Peyer's patch (tissue), 4 donors: ENCODE measurements around the gene RCSD1. TPM values are rescaled to one million over a fixed set of nuclear protein-coding genes. Genes with fewer than 3 reads are reported as not detected.

Source experiments
- DNase-seq, 3 donors: peaks; one replicate each; pipeline ENCODE4 v3.0.0-alpha.2; 2017 to 2019
- H3K27ac ChIP-seq, 4 donors: fragments of 200-600 bp; sonication (generic); one replicate each; pipeline ENCODE4 v1.5.1; 2016 to 2019
- H3K27me3 ChIP-seq, 2 donors: fragments of 200-600 bp; sonication (generic); one replicate each; pipeline ENCODE4 v1.5.1; 2019
- H3K36me3 ChIP-seq, 3 donors: fragments of 200-600 bp; sonication (generic); one replicate each; pipeline ENCODE4 v1.5.1; 2016 to 2019
- H3K4me1 ChIP-seq, 4 donors: fragments of 200-600 bp; sonication (generic); one replicate each; pipeline ENCODE4 v1.5.1; 2016 to 2019
- H3K4me3 ChIP-seq, 4 donors: fragments of 200-600 bp; sonication (generic); 1 replicate in 3 of 4; 2 replicates in 1 of 4; pipeline ENCODE4 v1.5.1; 2016 to 2019; ENCODE audit warnings: mild to moderate bottlenecking in 1 of 4
- H3K9me3 ChIP-seq, 4 donors: fragments of 200-600 bp; sonication (generic); one replicate each; pipeline ENCODE4 v1.5.1; 2016 to 2019; ENCODE audit warnings: mild to moderate bottlenecking in 1 of 4
- POLR2A ChIP-seq, 2 donors: fragments of 450-650 bp; IDR thresholded peaks; one replicate each; pipeline ENCODE4 v1.5.1; 2017; ENCODE audit warnings: antibody characterized with exemption in 2 of 2, mild to moderate bottlenecking in 2 of 2, moderate library complexity in 2 of 2
- total RNA-seq, 4 donors: library from RNA; depleted of rRNA; stranded (reverse); fragments of >200 nt; gene quantifications; one replicate each; pipeline ENCODE4 v1.1.0, GENCODE V29; 2016
- TF ChIP-seq, protein P1 (sequence below), 6 experiments: fragments of 450-650 bp in 4 of 6; fragments of 200-600 bp in 2 of 6; sonication (generic) in 1 of 6; IDR thresholded peaks; one replicate each; pipeline ENCODE4 v1.5.1; 2017 to 2019; ENCODE audit warnings: antibody characterized with exemption in 6 of 6, mild to moderate bottlenecking in 3 of 6, moderate library complexity in 1 of 6

The RCSD1 gene
- total RNA-seq, 4 donors from 2014 or later: 6.7 to 95.7 (median 11.5) TPM

DNA sequence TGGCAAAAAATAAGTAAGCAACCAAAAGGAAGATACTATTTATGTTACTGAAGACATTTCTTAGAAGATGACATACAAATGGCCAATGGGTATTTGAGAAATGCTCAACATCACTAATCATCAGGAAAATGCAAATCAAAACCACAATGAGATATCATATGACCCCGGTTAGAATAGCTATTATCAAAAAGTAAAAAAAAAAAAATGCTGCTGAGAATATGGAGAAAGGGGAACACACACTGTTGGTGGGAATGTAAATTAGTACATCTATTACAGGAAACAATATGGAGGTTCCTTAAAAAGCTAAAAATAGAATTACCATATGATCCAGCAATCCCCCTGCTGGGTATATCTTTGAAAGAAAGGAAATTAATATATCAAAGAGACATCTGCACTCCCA is 42.2 kb upstream of the RCSD1 start:
- Histone ChIP-seq H3K36me3 (no peaks in the 10 kb centered on the region), H3K4me3 (no peak overlapping the region), H3K4me1 (no peaks in the 10 kb centered on the region), H3K27ac (no peak overlapping the region), H3K27me3 (no peaks in the 10 kb centered on the region), H3K9me3 (no peaks in the 10 kb centered on the region)
- DNase-seq: no peak
- TF ChIP-seq, protein P1, sequence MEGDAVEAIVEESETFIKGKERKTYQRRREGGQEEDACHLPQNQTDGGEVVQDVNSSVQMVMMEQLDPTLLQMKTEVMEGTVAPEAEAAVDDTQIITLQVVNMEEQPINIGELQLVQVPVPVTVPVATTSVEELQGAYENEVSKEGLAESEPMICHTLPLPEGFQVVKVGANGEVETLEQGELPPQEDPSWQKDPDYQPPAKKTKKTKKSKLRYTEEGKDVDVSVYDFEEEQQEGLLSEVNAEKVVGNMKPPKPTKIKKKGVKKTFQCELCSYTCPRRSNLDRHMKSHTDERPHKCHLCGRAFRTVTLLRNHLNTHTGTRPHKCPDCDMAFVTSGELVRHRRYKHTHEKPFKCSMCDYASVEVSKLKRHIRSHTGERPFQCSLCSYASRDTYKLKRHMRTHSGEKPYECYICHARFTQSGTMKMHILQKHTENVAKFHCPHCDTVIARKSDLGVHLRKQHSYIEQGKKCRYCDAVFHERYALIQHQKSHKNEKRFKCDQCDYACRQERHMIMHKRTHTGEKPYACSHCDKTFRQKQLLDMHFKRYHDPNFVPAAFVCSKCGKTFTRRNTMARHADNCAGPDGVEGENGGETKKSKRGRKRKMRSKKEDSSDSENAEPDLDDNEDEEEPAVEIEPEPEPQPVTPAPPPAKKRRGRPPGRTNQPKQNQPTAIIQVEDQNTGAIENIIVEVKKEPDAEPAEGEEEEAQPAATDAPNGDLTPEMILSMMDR (IDR thresholded peaks at IDR 0.05): no peak
- no peak for TF ChIP-seq POLR2A (IDR thresholded peaks at IDR 0.05)

DNA sequence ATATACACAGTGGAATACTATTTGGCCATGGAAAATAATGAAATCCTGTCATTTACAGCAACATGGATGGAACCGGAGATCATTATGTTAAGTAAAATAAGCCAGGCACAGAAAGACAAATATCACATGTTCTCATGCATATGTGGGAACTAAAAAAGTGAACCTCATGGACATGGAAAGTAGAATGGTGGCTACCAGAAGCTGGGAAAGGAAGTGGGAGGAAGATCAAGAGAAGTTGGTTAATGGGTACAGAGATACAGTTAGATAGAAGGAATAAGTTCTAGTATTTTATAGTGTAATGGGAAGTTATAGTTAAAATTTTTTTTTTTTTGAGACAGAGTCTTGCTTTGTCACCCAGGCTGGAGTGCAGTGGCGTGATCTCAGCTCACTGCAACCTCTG is 41.7 kb upstream of the RCSD1 start:
- H3K27ac ChIP-seq: no peak overlapping the region
- no peak for DNase-seq
- TF ChIP-seq POLR2A (IDR thresholded peaks at IDR 0.05): no peak
- TF ChIP-seq, protein P1 (IDR thresholded peaks at IDR 0.05): no peak

DNA sequence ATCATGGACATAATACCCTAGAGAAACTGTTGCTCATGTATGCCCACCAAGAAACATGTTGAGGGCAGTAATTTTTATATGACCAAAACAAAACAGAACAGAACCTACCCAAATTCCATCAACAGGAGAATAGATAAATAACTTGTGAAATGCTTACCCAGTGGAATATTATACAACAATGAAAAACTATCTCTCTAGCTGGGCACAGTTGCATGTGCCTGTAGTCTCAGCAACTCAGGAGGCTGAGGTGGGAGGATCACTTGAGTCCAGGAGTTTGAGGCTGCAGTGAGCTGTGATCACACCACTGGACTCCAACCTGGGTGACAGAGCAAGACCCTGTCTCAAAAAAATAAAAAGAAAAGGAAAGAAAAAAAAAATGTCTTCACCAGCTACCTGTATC is 37.6 kb upstream of the RCSD1 start:
- Histone ChIP-seq H3K36me3 (no peaks in the 10 kb centered on the region), H3K27ac (no peak overlapping the region), H3K27me3 (no peaks in the 10 kb centered on the region), H3K4me1 (no peaks in the 10 kb centered on the region), H3K9me3 (no peaks in the 10 kb centered on the region), H3K4me3 (no peak overlapping the region)
- DNase-seq: no peak
- TF ChIP-seq POLR2A (IDR thresholded peaks at IDR 0.05): no peak
- TF ChIP-seq, protein P1 (IDR thresholded peaks at IDR 0.05): no peak

More for the DNA sequence above, 41.7 kb upstream of the RCSD1 start:
- no peaks in the 10 kb centered on the region for H3K4me1 ChIP-seq
- no peaks in the 10 kb centered on the region for H3K36me3 ChIP-seq
- H3K4me3 ChIP-seq: no peak overlapping the region
- no peaks in the 10 kb centered on the region for H3K9me3 ChIP-seq
- no peaks in the 10 kb centered on the region for H3K27me3 ChIP-seq

DNA sequence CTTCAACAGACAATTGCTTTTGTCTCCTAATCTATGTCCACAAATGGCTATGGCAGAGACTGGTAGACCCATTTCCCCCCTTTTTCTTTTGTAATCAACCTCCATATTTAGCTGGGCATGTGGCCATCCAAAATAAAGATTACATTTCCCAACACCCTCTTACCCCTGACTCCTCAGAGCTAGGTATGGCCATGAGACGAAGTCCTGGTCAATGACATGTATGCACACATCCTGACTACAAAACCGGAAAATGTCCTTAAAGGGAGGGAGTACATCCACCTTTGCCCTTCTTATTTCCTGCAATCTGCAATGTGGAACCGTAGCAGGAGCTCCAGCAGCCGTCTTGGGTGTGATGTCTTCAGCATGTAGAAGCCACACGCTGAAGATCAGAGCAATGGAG is 36.2 kb upstream of the RCSD1 start:
- TF ChIP-seq, protein P1 (IDR thresholded peaks at IDR 0.05): no peak
- TF ChIP-seq POLR2A (IDR thresholded peaks at IDR 0.05): no peak
- H3K27ac ChIP-seq: no peak overlapping the region
- no peak for DNase-seq
- H3K4me1 ChIP-seq: no peaks in the 10 kb centered on the region
- H3K4me3 ChIP-seq: no peak overlapping the region
- no peaks in the 10 kb centered on the region for H3K27me3 ChIP-seq
- no peaks in the 10 kb centered on the region for H3K9me3 ChIP-seq
- no peaks in the 10 kb centered on the region for H3K36me3 ChIP-seq

DNA sequence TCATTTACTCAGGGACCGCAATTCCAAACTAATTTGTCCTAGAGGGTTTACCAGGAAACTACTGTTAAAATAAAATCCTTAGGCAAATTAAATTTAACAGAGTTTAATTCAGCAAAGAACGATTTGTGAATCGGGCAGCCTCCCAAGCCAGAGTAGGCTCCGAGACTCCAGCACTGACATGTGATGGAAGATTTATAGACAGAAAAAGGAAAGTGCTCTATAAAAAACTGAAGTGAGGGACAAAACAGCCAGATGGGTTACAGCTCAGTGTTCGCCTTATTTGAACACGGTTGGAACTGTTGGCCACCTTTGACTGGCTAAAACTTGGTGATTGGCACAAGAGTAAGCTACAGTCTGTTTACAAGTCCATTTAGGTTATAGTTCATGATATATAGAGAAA is 35.2 kb upstream of the RCSD1 start:
- Histone ChIP-seq H3K36me3 (no peaks in the 10 kb centered on the region), H3K27me3 (no peaks in the 10 kb centered on the region), H3K4me1 (peaks cover 0 to 2% (median under 1%) of the 10 kb centered on the region in 4 donors), H3K4me3 (no peak overlapping the region), H3K27ac (no peak overlapping the region), H3K9me3 (no peaks in the 10 kb centered on the region)
- no peak for DNase-seq
- TF ChIP-seq POLR2A (IDR thresholded peaks at IDR 0.05): no peak
- TF ChIP-seq, protein P1 (IDR thresholded peaks at IDR 0.05): no peak
